ENCODE data around the gene RUNX2.

The RUNX2 gene

DNA sequence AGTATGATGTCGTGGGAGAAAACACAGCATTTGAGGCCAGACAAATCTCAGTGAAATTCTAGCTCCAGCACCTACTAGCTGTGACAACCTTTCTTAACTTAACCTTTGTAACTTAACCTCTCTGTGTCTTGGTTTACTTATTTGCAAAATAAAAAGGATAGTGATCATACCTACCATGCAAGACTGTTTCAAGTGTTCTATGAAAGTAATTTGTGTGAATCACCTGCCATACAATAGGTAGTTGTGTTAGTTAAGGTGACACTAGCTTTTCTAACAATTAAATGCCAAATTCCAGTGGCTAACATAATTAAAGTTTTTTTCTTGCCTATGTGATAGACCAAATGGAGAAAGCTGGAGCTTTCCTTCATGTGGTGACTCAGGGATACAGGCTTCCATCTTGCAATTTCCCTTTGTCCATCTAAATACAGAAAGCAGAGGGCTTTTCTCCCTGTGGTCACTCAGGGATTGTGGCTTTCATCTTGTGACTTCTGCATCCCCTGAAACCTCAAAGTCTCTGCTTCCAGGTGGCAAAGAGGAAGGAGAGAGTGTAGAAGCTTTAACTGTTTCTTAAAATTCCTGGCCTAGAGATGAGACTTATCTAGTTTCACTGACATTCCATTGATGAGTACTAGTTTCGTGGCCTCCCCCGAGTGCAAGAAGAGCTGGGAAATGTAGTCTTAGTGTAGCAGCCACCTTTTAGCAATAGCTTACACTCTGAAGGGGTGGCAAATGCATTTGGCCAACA lies 376.1 kb downstream of the RUNX2 start:
- no peak for DNase-seq (ENCODE audit: low spot score)

DNA sequence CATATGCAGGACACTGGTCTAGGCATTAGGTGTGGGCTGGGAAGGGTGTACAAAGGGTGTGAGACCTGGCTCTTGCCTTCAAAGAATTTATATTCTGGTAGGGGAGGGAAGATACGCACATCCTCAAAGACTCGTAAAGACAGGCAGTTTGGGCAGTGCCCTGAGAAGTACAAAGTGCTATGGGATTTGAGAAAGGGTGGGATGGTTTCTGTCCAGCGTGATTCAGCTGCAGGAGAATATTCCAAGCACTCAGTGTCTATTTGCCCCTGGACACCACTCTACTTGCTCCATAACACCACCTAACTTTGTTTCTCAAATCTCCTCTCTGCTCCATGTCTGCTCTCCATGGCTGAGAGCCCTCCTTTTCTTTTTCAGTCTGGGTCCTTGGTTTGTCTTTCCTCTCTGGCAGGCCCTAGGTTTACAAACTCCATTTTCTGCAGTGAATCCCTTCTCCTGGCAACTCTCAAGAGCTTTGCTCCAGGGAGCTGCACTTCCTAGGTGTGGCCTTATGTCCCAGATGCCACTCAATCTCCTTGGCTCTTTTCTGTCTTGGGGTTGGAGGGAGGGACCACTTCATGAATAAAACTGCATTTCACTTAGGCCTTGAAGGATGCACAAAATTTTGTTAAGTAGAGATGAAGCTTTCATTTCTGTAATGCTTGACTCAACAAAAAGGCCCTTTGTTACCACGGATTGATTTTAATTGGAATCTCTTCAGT lies 377.2 kb downstream of the RUNX2 start:
- no peak for DNase-seq (ENCODE audit: low spot score)

DNA sequence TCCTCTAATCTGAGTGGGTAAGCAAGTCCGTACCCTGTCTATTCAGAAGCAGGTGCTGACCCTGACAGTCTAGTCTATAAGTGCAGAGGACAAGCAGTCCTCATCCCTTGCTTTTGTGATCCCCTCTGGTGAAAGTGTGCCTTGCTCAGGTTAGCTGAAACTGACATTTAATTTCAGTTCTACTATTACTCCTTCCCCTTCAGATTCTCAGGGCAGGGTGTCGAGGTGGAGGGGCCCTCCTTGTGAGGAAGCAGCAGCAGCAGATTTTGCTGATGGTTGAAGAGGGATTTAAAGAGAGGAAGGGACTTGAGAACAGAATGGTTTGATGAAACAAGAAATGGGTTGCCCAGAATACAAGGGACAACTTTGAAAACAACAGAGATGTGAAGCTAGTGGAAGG lies 378.2 kb downstream of the RUNX2 start:
- no peak for DNase-seq (ENCODE audit: low spot score)

DNA sequence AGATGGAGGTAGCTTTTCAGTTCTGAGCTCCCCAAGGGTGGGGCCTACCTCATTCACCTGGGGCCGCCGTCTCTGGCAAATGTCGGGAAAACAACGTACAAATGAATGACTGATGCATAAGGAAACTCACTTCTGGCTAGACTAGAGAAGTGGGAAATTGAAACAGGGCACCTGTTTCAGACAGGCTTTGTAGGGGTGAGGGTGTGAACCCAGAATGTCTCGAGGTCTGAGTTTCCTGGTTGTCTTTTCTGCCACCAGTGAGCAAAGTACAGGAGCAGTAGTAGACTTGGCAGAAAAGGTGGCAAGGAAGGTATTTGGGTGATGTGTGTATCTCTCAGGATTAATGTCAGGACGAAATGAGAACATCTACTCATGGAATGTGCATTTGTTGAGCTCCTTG lies 379.0 kb downstream of the RUNX2 start:
- no peak for DNase-seq (ENCODE audit: low spot score)

DNA sequence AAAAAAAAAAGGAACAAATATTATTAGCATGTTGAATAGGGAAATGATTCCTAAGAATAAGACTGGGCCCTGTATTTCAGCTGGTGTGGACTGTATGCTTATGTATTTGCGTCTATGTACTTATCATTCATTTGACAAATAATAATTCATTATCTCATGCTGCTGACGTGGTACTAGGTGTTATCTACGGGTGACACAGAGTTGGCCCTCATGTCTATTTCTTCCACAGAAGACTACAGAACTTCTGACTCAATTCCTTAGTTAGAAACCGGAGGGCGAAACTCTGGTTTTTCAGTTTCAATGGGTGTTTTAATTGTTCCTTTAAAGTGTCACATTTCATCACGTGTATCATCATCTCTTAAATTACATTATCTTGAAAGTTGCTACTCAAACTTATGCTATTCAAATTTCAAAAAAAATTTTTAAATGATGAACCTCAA lies 381.7 kb downstream of the RUNX2 start:
- DNase-seq (ENCODE audit: low spot score), result no peak

DNA sequence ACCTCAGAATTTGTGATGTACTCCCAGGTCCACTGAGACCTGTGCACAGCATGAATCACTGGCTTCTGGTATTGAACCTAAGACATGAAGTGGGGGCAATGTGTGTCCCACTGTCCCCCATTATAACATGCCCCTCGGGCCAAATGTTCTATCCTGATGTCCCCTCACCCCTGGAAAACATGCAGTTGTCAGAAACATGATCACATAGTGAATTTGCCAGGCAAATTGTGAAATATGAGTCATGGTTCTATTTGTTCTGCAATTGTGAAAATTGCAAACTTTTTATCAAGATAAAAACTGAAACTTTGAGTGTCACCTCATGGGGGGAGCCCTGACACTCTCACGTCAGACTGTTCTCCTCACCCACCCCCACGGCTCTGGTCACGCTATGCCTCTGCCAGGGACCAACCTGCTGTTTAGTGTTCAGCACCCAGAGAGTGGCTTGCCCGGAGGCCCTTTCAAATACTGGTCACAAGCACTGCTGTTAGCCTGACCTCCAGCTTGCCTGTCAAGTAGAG lies 382.2 kb downstream of the RUNX2 start:
- DNase-seq (ENCODE audit: low spot score), result no peak

DNA sequence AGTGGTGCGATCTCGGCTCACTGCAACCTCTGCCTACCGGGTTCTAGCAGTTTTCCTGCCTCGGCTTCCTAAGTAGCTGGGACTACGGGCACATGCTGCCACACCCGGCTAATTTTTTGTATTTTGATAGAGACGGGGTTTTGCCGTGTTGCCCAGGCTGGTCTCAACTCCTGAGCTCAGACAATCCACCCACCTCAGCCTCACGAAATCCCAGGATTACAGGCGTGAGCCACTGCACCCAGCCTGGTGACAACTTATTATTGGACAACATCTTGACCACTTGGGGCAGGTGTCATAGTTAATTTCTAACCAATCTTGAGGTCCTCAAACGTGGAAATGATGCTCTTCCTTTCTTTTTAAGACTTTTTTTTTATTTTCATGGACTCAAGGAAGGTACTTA lies 383.9 kb downstream of the RUNX2 start:
- DNase-seq (ENCODE audit: low spot score), result no peak

DNA sequence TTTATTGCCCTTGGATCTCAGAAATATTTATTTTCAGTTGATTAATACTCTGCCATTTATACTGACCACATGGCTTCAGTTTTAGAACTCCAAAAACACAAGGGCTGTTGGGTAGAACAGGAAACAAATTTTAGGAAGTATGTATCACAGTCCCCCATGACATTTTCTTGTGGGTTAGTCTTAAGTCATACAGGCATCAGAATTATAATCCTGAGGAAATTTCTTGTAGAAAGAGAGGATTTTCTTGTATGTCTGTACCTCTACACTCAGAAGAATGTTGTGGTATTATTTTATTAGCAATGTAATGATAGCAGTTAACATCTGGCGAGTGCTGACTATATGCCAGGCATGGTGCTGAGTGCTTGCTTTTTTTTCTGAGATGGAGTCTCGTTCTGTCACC lies 384.7 kb downstream of the RUNX2 start:
- no peak for DNase-seq (ENCODE audit: low spot score)
